Left lobe of liver (tissue), 2 donors: ENCODE data around the gene THBS2. TPM values are rescaled to one million over a fixed set of nuclear protein-coding genes. Genes with fewer than 3 reads are reported as not detected.
A peak's percentile ranks its signal among the peaks of the same experiment; 100 is the strongest.
"Not testable (repeated sequence)": the region's sequence is repeated elsewhere in the genome, so short reads cannot be mapped to it uniquely, and the experiment has no call there.

Source experiments
- ATAC-seq: fragments of 200-7000 bp; cut with Tn5 transposase; one replicate; pipeline ENCODE4 v1.9.1; 2020; ENCODE audit warnings: mild to moderate bottlenecking, moderate library complexity
- DNase-seq: peaks from one replicate; pipeline ENCODE4 v3.0.0-alpha.2; 2020; ENCODE audit warnings: low spot score
- total RNA-seq: library from RNA; stranded (reverse); gene quantifications from one replicate; pipeline ENCODE4 v1.2.1, GENCODE V29; 2021
- donor health status: DM: no; HTN: no; CAD: no; lungs with moderate emphysema.
- donor health status: DM: no; HTN: yes; CAD: no.

Gene THBS2
- total RNA-seq, 1 donor from 2014 or later: 2.9 TPM

- no peak for ATAC-seq
- no peak for DNase-seq
These were observed 19.9 kb upstream of the THBS2 start for GRCh38 chr6:169273511-169273910.

GRCh38 chr6:169271877-169272216 is 18.2 kb upstream of the THBS2 start:
- DNase-seq (no peak), ATAC-seq (no peak)

GRCh38 chr6:169271158-169271876 is 17.7 kb upstream of the THBS2 start:
- no peak for ATAC-seq
- DNase-seq: no peak

GRCh38 chr6:169270077-169270380 is 16.4 kb upstream of the THBS2 start:
- not testable (repeated sequence) for ATAC-seq, DNase-seq

- DNase-seq (no peak), ATAC-seq (no peak)
These were observed 15.8 kb upstream of the THBS2 start for GRCh38 chr6:169269180-169270076.

GRCh38 chr6:169268276-169268675 is 14.6 kb upstream of the THBS2 start:
- ATAC-seq (no peak), DNase-seq (no peak)

- no peak for ATAC-seq
These were observed 13.3 kb upstream of the THBS2 start for GRCh38 chr6:169266746-169267591.

GRCh38 chr6:169266261-169266660 is 12.6 kb upstream of the THBS2 start:
- no peak for ATAC-seq
- DNase-seq: no peak

More at GRCh38 chr6:169266746-169267591, 13.3 kb upstream of the THBS2 start:
- DNase-seq: no peak

- no peak for DNase-seq
- no peak for ATAC-seq
These were observed 12.0 kb upstream of the THBS2 start for GRCh38 chr6:169265486-169266131.

GRCh38 chr6:169263836-169264608 is 10.4 kb upstream of the THBS2 start:
- peak; percentile 55 for DNase-seq
- peak; percentile 57 for ATAC-seq

- no peak for ATAC-seq
- DNase-seq: no peak
These were observed 9.7 kb upstream of the THBS2 start for GRCh38 chr6:169263374-169263773.

GRCh38 chr6:169262602-169263001 is 9.0 kb upstream of the THBS2 start:
- not testable (repeated sequence) for DNase-seq, ATAC-seq

GRCh38 chr6:169256518-169256917 is 2.9 kb upstream of the THBS2 start:
- no peak for ATAC-seq
- DNase-seq: no peak

- ATAC-seq (no peak), DNase-seq (no peak)
These were observed 2.4 kb upstream of the THBS2 start for GRCh38 chr6:169256061-169256460.

GRCh38 chr6:169255643-169256042 is 2.0 kb upstream of the THBS2 start:
- DNase-seq (no peak), ATAC-seq (no peak)

- DNase-seq (no peak), ATAC-seq (no peak)
These were observed 1.0 kb upstream of the THBS2 start for GRCh38 chr6:169254456-169255316.

- no peak for ATAC-seq
- no peak for DNase-seq
These were observed 999 bp downstream of the THBS2 start for GRCh38 chr6:169252505-169253189.

GRCh38 chr6:169251822-169252504 is 1.7 kb downstream of the THBS2 start:
- DNase-seq (no peak), ATAC-seq (no peak)
